Measurements from ENCODE around the gene YAF2.
A peak's percentile ranks its signal among the peaks of the same experiment; 100 is the strongest.

YAF2 gene

GRCh38 chr12:42144408-42145196, 93.4 kb downstream of the YAF2 start, which contains the start of gene GXYLT1:
TSS of gene GXYLT1 (minus strand) at chr12:42144874. CDS start at chr12:42144646, 228 bp downstream.
- peak; percentile 46 to 76 (median 59) for DNase-seq (ENCODE audit: low read depth in 3 of 3)

- peak in 1 of 3 experiments; percentile 7 for DNase-seq (ENCODE audit: low read depth in 3 of 3)
These were observed 94.0 kb downstream of the YAF2 start for GRCh38 chr12:42144158-42144407.

GRCh38 chr12:42143452-42144157, 94.4 kb downstream of the YAF2 start:
- no peak for DNase-seq (ENCODE audit: low read depth in 3 of 3)

GRCh38 chr12:42141981-42142606, 96.0 kb downstream of the YAF2 start:
- DNase-seq (ENCODE audit: low read depth in 3 of 3): no peak

GRCh38 chr12:42140901-42141300, 97.1 kb downstream of the YAF2 start:
- no peak for DNase-seq (ENCODE audit: low read depth in 3 of 3)

GRCh38 chr12:42135259-42135814, 102.7 kb downstream of the YAF2 start:
- no peak for DNase-seq (ENCODE audit: low read depth in 3 of 3)

- no peak for DNase-seq (ENCODE audit: low read depth in 3 of 3)
These were observed 107.2 kb downstream of the YAF2 start for GRCh38 chr12:42130672-42131402.

- DNase-seq (ENCODE audit: low read depth in 3 of 3): no peak
These were observed 108.3 kb downstream of the YAF2 start for GRCh38 chr12:42129595-42130204.

GRCh38 chr12:42128888-42129287, 109.2 kb downstream of the YAF2 start:
- no peak for DNase-seq (ENCODE audit: low read depth in 3 of 3)

- DNase-seq (ENCODE audit: low read depth in 3 of 3): no peak
These were observed 109.7 kb downstream of the YAF2 start for GRCh38 chr12:42128327-42128726.

GRCh38 chr12:42126963-42127362, 111.1 kb downstream of the YAF2 start:
- no peak for DNase-seq (ENCODE audit: low read depth in 3 of 3)

GRCh38 chr12:42125388-42125767, 112.7 kb downstream of the YAF2 start:
- DNase-seq (ENCODE audit: low read depth in 3 of 3): no peak

GRCh38 chr12:42124764-42125387, 113.2 kb downstream of the YAF2 start:
- DNase-seq (ENCODE audit: low read depth in 3 of 3): no peak

- DNase-seq (ENCODE audit: low read depth in 3 of 3): no peak
These were observed 118.9 kb downstream of the YAF2 start for GRCh38 chr12:42119085-42119633.

- no peak for DNase-seq (ENCODE audit: low read depth in 3 of 3)
These were observed 119.7 kb downstream of the YAF2 start for GRCh38 chr12:42118136-42118879.

- no peak for DNase-seq (ENCODE audit: low read depth in 3 of 3)
These were observed 129.0 kb downstream of the YAF2 start for GRCh38 chr12:42109031-42109430.
